Daoy (cell line): ENCODE results near the gene ITGA11. TPM values are rescaled to one million over a fixed set of nuclear protein-coding genes. Genes with fewer than 3 reads are reported as not detected.
A peak's percentile ranks its signal among the peaks of the same experiment; 100 is the strongest.

Experiments used
- DNase-seq: peaks from one replicate; pipeline ENCODE4 v3.0.0-alpha.2; 2015; ENCODE audit warnings: low read depth
- total RNA-seq: library from RNA; depleted of rRNA; stranded (reverse); fragments of >200 nt; shearing (Covaris generic); gene quantifications from 2 replicates; pipeline ENCODE4 v1.2.3, GENCODE V29; 2014

The ITGA11 gene
- total RNA-seq, 1 experiment from 2014 or later, result 11.4 TPM

GRCh38 chr15:68312701-68313204 is 119.2 kb downstream of the ITGA11 start:
- peak; percentile 55 for DNase-seq

- DNase-seq, result no peak
Measured at GRCh38 chr15:68311859-68312557, 120.0 kb downstream of the ITGA11 start.

GRCh38 chr15:68311464-68311835 is 120.5 kb downstream of the ITGA11 start:
- no peak for DNase-seq

GRCh38 chr15:68310804-68311463 is 121.0 kb downstream of the ITGA11 start:
- no peak for DNase-seq

- no peak for DNase-seq
Measured at GRCh38 chr15:68310178-68310803, 121.7 kb downstream of the ITGA11 start.

GRCh38 chr15:68309024-68309423 is 122.9 kb downstream of the ITGA11 start:
- DNase-seq, result no peak

- DNase-seq, result no peak
Measured at GRCh38 chr15:68307131-68307928, 124.6 kb downstream of the ITGA11 start.

- DNase-seq, result no peak
Measured at GRCh38 chr15:68305420-68305871, 126.5 kb downstream of the ITGA11 start.

- no peak for DNase-seq
Measured at GRCh38 chr15:68304589-68305337, 127.2 kb downstream of the ITGA11 start.

GRCh38 chr15:68303560-68304436 is 128.2 kb downstream of the ITGA11 start:
- no peak for DNase-seq

GRCh38 chr15:68303134-68303533 is 128.8 kb downstream of the ITGA11 start:
- DNase-seq, result no peak

GRCh38 chr15:68302729-68303128 is 129.2 kb downstream of the ITGA11 start:
- DNase-seq, result no peak

GRCh38 chr15:68301301-68301700 is 130.7 kb downstream of the ITGA11 start:
- no peak for DNase-seq

GRCh38 chr15:68300115-68300940 is 131.6 kb downstream of the ITGA11 start:
- no peak for DNase-seq

GRCh38 chr15:68299436-68299835 is 132.5 kb downstream of the ITGA11 start:
- DNase-seq, result no peak

GRCh38 chr15:68298882-68299381 is 133.0 kb downstream of the ITGA11 start:
- DNase-seq, result peak; percentile 39

- no peak for DNase-seq
Measured at GRCh38 chr15:68298336-68298735, 133.6 kb downstream of the ITGA11 start.

- DNase-seq, result no peak
Measured at GRCh38 chr15:68295014-68295805, 136.8 kb downstream of the ITGA11 start.
